Fibroblast of upper back skin (primary cell): ENCODE results near the gene FAM200C.
"Not testable (repeated sequence)": the region's sequence is repeated elsewhere in the genome, so short reads cannot be mapped to it uniquely, and the experiment has no call there.

Experiments
- DNase-seq: peaks from one replicate; pipeline ENCODE4 v3.0.0-alpha.2; 2013

The FAM200C gene

DNA sequence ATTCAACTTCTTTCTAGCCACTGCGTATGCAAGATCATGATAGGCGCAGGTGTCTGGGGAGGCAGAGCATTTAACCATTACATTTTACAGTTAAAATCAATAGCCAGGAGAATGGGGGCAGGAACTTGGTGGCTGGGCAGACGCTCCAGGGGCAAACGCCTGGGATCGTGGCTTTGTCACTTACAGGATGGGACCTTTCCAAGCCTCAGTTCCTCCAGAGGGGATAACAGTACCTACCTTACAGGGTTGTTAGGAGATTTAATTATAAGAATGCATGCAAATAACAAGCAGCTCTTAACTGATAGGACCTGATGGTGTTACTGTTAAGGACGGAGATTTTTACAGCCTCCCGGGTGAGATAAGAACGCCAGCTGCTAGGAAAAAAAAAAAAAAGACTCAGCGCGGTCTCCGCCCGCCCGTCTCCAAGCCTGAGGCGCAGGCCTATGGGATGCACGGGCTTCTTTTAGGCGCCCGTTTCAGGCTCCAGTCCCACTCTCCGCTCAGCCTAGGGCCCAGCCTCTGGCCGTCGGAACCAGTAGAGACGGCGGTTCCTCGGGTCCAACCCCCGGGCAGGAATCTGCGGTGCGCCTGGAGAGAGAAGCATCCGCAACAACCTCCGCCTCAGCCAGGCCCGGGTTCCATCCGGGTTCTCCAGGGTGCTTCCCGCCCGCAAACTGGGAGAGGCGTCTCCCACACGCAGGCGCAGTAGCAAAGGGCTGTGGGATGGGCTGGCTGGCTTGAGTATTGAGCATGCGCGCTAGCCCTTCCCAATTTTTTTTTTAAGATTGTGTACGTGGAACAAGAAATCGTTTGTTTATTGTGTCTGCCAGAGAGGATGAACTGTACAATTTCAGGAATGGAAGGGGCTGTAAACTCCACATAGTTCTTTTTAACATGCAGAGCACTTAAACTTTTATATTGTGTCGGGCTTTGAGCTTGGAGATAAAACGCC is at the start of gene FAM200C:
Gene FAM200C (minus strand): TSS at position 653 of the 952 bp plus-strand sequence. CDS start 4,564 bp downstream, outside the sequence.
- DNase-seq = peak; percentile 97

DNA sequence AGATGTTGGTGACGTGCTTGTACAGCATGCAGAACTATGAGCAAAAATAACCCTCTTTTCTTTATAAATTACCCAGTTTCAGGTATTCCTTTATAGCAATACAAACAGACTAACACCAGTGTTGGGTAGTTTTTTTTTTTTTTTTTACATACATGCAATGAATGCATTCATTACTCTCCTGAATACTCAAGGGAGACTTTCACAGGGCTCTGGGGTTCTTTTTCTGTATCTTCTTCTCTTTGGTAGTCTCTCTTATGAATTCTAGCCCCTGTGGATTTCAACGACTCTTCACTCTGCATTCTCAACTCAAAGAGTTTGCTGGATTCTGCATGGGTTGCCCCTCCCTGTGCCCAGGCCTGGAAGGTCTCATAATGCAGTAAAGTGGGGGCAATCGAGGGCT is 49.6 kb upstream of the FAM200C start:
- DNase-seq = no peak

DNA sequence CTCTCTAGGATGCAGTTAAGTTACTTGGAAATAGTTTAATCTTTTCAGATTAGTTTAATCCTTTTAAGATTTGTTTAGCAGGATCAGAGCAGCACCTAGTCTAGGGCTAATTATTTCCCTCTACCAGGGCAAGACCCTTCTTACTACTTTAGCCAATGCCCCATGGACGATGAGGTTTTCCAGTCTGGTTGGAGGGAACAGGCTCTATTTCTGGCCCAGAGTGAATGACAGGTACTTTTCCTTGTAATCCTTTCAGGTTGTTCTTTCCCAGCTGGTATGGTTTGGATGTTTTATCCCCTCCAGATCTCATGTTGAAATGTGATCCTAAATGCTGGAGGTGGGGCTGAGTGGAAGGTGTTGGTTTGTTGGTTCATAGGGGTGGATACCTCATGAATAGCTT is 49.0 kb upstream of the FAM200C start:
- no peak for DNase-seq

DNA sequence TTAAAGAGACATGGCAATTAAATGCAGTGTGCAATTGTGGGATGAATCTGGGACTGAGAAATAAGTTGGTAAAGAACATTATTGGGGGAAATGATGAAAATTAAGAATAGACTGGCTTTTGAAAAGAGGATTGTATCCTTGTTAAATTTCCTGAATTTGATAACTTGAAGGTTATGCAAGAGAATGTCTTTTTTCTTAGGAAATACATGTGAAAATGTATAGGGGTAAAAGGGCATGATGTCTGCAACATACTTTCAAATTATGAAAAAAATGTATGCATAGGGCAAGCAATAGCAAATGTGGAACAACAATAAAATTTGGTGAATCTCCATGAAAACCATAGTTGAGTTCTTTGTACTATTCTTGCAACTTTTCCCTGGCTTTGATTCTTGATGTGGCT is 45.9 kb upstream of the FAM200C start:
- no peak for DNase-seq

DNA sequence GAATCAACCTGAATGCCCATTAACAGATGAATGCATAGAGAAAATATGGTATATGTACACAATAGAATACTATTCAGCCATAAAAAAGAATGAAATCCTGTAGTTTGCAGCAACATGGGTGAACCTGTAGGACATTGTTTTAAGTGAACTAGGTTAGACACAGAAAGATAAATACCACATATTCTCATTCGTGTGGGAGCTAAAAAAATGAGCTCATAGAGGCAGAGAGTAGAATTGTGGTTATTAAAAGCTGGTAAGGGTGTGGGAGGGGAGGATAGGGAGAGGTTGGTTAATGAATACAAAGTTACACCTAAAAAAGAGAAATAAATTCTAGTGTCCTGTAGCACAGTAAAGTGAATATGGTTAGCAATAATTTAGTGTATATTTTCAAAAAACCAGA is 45.3 kb upstream of the FAM200C start:
- no peak for DNase-seq

DNA sequence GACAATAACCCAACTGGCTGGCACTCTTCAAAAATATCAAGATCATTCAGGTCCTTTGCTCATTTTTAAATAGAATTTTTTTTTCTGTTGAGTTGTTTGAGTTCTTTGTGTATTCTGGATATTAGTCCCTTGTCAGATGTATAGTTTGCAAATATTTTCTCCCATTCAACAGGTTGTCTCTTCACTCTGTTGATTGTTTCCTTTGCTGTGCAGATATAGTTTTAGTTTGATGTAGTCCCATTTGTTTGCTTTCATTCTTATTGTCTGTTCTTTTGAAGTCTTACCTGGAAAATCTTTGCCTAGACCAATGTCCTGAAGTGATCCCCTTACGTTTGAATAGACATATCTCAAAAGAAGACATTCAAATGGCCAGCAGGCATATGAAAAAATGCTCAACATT is 44.6 kb upstream of the FAM200C start:
- DNase-seq = no peak

DNA sequence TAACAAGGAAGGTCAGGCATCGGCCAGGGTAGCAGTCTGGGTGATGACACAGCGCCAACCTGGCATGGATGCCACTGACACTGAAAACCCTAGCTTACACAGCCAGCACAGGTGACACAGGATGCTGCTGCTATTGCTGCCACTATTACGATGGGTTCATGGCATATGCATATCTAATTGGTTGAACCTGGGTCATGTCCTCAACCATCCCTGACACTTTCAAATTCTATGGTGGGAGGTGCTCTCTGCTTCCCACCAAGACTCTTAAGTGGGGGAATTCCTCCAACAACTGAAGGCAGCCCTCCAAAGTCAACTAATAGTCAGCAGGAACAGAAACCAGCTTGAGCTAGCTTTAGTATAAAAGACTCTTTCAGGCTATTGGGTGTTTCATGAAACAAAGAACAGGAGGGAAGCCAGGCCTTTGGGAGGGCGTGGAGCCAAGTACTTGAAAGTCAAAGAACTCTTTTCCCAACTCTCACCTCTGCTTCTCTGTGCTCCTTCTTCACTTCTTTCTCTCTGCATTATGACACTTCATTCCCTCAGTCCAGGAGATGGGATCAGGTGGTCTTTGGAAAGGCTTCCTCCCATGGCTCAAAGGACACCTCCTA is 43.1 kb upstream of the FAM200C start:
- DNase-seq = no peak

DNA sequence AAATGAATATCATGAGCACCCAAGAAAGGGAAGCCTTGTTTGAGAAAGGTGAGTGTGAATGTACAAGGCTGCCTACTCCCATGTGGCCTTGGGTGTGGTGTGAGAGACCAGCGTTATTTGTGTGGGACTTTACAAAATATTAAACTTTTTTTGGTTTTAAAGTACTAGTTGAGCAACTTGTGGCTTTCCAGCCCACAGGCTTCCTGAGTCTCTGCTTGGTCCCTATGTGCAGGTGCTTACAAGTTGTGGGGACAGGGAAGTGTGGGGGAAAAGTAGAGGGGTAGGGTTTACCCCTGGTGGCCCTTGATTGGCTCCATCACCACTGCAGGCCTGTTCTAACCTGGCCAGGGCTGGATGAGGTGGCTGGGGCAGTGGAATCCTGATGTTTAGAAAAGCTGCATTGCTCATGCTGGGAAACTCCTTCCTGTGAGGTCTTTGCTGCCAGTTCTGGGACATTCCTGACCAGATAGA is 41.5 kb upstream of the FAM200C start:
- peak; percentile 12 for DNase-seq

DNA sequence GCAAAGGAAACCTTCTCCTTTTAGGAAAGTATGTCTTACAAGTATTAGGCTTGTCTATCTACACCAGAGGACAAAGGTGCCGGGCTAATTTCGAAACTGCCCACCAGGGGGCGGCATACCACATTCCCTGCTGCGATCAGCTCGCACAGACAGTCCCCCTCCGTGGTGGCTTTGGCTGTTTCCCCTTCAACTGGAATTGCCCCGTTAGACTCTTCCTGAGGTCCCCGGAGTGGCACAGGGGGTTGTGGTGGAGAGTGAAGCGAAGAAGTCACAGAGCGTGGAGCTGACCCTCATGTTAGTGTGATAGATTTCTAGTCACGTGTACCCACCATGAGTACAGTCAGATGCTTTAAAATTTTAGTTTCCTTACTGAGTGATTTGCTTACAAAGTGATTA is 39.3 kb upstream of the FAM200C start:
- peak; percentile 65 for DNase-seq

DNA sequence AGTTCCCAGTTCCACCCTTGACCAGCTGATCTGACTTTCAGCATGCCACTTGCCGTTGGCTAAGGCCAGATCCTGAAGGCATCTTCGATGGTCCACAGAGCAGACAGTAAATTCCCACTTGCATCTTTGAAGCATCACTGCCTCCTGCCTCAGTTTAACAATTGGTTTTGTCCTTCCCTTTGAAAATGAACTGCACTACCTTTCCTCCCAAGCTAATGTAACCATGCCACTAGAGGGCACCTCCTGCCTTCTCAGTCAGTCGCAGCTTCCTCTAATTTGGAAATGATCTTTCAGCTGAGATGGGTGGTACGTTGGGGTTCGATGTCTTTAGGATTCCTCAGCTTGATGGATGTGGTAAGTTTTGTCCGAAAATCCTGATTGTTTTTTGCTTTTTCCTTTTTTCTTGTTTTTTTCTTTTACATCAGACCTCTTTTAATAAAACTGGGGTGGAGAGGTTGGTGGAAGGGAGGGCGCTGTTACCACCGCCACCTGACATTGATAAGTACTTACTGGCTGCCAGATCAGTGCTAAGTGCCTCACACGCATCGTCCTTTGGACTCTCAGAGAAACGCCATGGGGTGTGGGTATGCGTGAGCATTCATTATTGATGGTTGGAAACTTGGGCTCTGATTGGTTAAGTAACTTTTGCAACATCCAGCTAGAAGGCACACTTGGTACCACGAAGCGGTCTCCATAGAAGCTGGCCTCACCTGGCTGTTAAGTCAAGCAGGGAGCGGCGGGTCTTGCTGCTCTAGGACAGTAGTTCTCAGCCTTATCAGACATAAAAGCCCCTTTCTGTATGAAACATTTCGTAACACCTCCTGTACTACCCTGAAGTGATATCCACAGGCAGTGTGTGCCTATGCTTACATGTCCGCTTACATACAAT is 38.7 kb upstream of the FAM200C start:
- peak; percentile 53 for DNase-seq

DNA sequence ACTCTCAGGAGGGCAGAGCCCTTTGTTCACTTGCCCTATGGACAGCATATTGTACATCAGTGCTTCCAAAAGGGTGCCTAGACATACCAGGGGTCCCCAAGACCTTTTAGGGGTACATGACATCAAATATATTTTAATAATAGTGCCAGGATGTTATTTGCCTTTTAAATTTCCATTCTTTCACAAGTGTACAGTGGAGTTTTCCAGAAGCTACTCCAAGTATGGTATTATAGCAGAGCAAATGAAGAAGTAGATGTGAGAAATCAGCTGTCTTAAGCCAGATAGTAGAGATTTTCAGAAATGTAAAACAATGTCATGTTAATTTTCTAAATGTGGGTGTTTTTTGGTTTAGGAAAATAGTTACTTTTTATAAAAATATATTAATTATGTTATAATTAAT is 37.4 kb upstream of the FAM200C start:
- no peak for DNase-seq

DNA sequence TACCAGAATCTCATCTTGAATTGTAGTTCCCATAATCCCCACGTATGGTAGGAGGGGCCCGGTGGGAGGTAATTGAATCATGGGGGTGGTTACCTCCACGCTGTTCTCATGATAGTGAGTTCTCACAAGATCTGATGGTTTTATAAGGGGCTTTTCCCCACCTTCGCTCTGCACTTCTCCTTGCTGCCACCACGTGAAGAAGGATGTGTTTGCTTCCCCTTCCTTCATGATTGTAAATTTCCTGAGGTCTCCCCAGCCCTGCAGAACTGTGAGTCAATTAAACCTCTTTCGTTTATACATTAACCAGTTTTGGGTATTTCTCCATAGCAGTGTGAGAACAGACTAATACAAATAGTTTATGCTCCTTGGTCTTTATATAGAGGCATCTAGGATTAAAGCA is 36.8 kb upstream of the FAM200C start:
- not testable (repeated sequence) for DNase-seq

DNA sequence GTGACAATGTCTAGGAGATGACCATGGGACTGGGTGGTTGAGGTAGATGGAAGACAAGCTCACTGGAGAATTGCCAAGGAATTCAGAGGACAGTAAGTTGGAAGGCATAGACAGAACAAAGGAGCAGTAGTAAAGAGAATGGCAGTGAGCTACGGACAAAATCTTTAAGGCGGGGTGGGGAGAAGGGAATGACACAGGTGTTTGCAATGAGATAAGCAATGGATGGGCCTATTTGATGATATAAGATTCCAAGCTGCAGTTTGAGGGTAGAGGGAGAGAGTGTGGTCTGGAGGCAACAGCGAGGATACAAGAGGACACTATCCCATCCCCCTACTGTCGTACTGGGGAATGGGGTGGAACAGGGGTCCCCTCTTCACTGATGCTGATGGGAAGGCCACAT is 36.2 kb upstream of the FAM200C start:
- DNase-seq = no peak

DNA sequence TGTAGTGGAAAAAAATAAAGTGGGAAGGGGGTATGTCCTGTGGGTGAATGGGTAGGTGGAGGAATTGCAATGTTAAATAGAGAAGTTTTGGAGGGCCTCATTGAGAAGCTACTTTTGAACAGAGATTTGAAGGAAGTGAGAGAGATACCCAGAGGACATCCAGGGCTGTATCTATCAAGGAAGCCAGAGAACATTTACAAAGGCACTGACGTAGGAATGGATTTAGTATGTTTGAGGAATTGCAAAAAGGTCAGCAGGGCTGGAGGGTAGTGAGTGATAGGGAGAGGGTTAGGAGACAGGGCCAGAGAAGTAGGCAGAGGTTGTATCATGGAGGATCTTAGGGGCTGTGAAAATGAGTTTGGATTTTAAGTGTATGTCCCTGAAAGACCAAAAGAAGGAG is 35.7 kb upstream of the FAM200C start:
- DNase-seq = no peak

DNA sequence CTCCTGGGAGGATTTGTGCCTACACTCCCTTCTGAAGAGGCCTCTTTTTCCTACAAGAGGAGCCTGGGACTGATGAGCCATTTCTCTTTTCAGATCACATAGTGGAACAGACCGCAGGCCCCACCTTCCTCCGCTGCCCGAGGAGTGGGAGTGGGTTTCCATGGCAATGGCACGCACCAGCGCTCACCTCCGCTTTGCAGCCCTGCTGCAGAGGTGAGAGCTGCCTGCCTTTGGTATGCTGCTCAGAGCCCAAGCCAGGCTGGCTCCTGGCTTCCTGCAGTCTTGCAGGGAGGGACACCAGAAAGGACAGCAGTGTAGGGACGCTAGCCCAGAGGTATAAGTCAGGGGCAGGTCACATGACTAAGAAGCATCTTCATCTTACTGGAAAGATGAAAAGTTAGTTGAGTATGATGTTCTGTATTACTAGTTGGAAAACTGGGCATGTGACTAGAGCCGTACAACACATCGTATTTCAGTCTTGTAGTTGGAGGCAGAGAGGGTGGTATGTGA is 34.2 kb upstream of the FAM200C start:
- DNase-seq = peak; percentile 12

DNA sequence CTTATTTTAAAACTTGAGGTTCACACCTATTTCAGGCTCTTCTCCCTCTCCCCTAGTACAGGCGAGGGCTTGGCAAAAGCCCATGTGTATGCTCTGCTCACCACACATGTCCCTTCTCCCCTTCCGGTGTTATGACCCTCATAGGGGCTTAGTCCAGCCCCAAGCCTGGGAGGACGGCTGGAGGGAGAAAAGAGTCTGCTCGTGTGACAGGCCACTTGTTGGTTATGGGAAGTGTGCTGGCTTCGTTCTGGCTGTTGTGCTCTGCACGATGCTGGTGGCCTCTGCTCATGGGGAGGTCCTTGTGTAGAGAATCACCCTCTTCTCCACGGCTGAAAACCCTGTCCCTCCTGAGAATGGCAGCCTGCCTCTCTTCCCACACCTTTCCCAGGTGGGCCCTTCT is 32.9 kb upstream of the FAM200C start:
- no peak for DNase-seq

DNA sequence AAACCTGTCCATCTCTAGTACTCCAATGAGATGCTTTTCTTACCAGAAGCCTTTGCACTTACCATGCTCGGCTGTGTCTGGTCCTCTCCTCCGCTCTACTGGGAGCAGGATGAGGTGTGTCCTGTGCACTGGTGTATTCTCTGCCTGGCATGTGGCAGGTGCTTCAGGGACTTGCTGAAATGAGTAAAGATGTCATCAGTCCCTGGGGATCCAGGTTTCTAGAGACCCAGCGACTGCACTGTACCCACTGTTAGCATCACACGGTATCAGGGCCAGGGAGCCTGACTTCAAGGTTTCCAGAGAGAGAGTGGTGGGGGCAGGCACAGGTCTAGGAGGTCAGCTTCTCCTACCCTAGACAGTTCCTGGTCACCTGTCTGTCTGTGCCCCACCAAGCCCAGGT is 32.3 kb upstream of the FAM200C start:
- DNase-seq = no peak

DNA sequence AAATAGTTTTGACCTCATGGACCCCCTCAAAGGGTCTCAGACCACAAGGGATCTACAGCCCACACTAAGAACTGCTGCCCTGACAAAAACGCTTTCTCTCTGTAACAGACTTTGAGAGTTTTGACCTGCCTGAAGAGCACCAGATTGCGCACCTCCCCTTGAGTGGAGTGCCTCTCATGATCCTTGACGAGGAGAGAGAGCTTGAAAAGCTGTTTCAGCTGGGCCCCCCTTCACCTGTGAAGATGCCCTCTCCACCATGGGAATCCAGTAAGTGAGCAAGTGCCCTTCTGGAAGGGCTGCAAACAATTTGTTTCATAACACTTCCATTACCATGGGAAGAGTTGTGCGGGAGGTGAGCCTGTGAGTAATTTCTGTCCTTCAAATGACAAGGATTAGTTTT is 27.8 kb upstream of the FAM200C start:
- DNase-seq = no peak

DNA sequence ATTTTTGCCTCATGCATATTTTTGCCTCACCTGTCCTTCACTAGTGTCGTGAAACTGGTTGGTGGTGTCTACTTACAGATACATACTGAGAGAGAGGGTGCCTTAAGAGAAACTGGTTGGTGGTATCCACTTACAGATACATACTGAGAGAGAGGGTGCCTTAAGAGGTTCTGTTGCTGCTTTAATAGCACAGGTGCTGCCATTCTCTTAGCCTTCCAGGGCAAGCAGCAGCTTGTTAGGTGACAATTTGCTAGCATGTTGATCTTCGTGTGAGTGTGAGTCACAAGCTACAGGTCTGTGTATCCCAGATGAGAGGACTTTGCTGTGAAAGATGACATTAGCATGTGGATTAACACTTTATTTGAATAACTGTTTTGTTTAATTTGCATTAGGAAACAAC is 23.2 kb upstream of the FAM200C start:
- DNase-seq = no peak

DNA sequence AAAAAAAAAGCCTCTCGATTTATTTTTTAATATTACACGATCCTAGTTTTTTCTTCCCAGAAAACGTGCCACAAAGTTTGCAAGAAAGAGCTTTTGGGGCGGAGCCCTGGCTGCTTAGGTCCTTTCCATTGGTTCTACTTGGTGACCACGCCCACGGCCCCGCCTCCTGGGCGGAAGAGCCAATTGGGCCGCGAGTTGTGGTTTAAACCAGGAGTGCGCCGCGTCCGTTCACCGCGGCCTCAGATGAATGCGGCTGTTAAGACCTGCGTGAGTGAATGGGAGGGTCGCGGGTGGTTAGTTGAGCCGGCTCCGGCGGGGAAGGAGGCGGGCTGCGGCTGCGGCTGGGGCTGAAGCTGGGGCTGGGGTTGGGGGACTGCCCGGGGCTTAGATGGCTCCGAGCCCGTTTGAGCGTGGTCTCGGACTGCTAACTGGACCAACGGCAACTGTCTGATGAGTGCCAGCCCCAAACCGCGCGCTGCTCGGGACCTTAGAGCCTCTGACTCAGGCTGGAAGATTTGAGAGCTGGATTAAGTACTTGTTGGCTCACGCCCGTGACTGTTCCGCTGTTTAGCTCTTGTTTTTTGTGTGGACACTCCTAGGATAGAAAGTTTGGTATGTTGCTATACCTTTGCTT is 21.9 kb upstream of the FAM200C start, which contains the start of gene PTTG1:
Gene PTTG1 (plus strand): TSS at position 231 of the 634 bp plus-strand sequence. CDS start 458 bp downstream, outside the sequence.
- peak; percentile 95 for DNase-seq

DNA sequence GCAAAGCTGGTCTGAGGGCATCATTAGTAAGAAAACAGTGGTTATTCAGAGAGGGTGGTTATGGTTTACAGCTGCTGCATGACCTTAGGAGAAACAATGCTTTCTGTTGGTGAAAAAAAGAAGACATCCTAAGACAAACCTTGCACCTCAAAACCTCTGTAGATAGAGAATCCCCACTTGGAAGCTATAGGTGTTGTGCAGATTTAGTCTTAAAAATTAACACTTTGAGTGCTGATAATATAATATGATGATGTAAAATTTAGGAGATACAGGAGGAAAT is 20.4 kb upstream of the FAM200C start:
- DNase-seq = no peak
